ENCODE data around the gene DYRK2.

The DYRK2 gene

DNA sequence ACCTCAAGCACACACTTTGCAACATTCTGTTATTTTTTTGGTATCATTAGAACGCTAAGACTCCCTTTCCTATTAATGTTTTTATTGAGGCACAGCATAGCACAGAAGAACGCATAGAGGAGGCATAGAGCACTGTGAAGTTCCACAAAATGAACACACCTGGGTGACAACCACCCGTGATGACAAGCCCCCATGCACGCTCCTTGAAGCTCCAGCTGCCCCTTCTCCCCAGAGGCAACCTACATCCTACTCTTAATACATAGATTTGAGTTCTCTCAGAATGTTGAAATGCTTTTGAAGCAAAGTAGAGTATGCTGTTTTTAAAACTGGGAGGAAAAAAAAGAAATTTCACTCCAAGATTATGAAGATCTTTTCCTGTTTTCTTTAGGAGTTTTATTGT is 55.5 kb downstream of the DYRK2 start:
- no peak for TF ChIP-seq CTCF (IDR thresholded peaks at IDR 0.05; ENCODE audit: low read depth, low read length, missing control alignments)
- H3K4me3 ChIP-seq (replicated peaks; ENCODE audit: low read depth, low read length): no peak overlapping the region
- no peak for DNase-seq (ENCODE audit: extremely low read depth, low read depth)

- DNase-seq (ENCODE audit: extremely low read depth, low read depth): peak; percentile 85
- no peak overlapping the region for H3K4me3 ChIP-seq (replicated peaks; ENCODE audit: low read depth, low read length)
- TF ChIP-seq CTCF (IDR thresholded peaks at IDR 0.05; ENCODE audit: low read depth, low read length, missing control alignments): no peak
These were observed 57.1 kb downstream of the DYRK2 start for GRCh38 chr12:67705394-67706370.

- no peak overlapping the region for H3K4me3 ChIP-seq (replicated peaks; ENCODE audit: low read depth, low read length)
- no peak for DNase-seq (ENCODE audit: extremely low read depth, low read depth)
- TF ChIP-seq CTCF (IDR thresholded peaks at IDR 0.05; ENCODE audit: low read depth, low read length, missing control alignments): no peak
These were observed 60.9 kb downstream of the DYRK2 start for GRCh38 chr12:67709367-67709954.

- no peak for TF ChIP-seq CTCF (IDR thresholded peaks at IDR 0.05; ENCODE audit: low read depth, low read length, missing control alignments)
- peak; percentile 50 for DNase-seq (ENCODE audit: extremely low read depth, low read depth)
- H3K4me3 ChIP-seq (replicated peaks; ENCODE audit: low read depth, low read length): no peak overlapping the region
These were observed 62.0 kb downstream of the DYRK2 start for GRCh38 chr12:67710582-67710981.

DNA sequence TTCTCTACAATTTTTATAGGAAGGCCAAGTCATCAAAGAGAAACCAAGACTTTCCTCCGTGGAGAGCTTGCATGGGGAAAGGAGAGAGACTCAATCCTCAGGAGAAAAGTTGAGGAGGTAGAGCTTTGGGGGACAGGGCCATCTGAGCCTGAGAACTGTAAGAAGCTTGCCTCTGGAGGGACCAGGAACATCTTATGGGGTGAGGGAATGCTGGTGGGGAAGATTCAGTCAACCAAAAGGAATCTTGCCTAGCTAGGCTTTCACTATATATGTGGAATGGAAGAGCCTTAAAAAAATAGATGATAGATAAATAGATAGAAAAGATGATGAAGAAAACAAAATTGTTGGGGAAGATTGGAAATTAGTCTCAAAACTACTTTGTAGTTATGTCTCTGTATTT is 63.5 kb downstream of the DYRK2 start:
- no peak overlapping the region for H3K4me3 ChIP-seq (replicated peaks; ENCODE audit: low read depth, low read length)
- no peak for DNase-seq (ENCODE audit: extremely low read depth, low read depth)
- TF ChIP-seq CTCF (IDR thresholded peaks at IDR 0.05; ENCODE audit: low read depth, low read length, missing control alignments): no peak

- no peak for TF ChIP-seq CTCF (IDR thresholded peaks at IDR 0.05; ENCODE audit: low read depth, low read length, missing control alignments)
- H3K4me3 ChIP-seq (replicated peaks; ENCODE audit: low read depth, low read length): no peak overlapping the region
- DNase-seq (ENCODE audit: extremely low read depth, low read depth): no peak
These were observed 66.1 kb downstream of the DYRK2 start for GRCh38 chr12:67714648-67715047.

Data from HFF-Myc (cell line).